ENCODE results near the gene PPM1J. TPM values are rescaled to one million over a fixed set of nuclear protein-coding genes. Genes with fewer than 3 reads are reported as not detected.

The PPM1J gene
- total RNA-seq, 1 experiment from 2014 or later: 0.52 TPM

- Histone ChIP-seq H3K27ac (ENCODE audit: low read depth, low read length, poor library complexity, severe bottlenecking) (no peak overlapping the region), H3K4me1 (ENCODE audit: insufficient read depth, low read length, poor library complexity, severe bottlenecking) (peaks cover 19% of the 10 kb centered on the region), H3K4me3 (ENCODE audit: low read depth, low read length, poor library complexity, severe bottlenecking) (no peak overlapping the region), H3K36me3 (ENCODE audit: insufficient read depth, low read length, poor library complexity, severe bottlenecking) (no peaks in the 10 kb centered on the region), H3K9me3 (ENCODE audit: low read depth, low read length, poor library complexity, severe bottlenecking) (no peaks in the 10 kb centered on the region), H3K27me3 (replicated peaks; ENCODE audit: insufficient read depth, low read depth, low read length, poor library complexity) (peaks cover 17% of the 10 kb centered on the region)
- TF ChIP-seq EZH2 (IDR thresholded peaks at IDR 0.05; ENCODE audit: borderline replicate concordance, low read depth, low read length, poor library complexity, severe bottlenecking) (no peak), CTCF (conservative IDR thresholded peaks at IDR 0.05; ENCODE audit: low read depth, low read length) (no peak)
- CTCF ChIA-PET: no interaction called here
- intact Hi-C loops (cut with micrococcal nuclease; ENCODE audit: unreplicated experiment): no loop called here
- POLR2A ChIA-PET (ENCODE audit: low non-redundant PET): no interaction called here
- DNase-seq (ENCODE audit: low spot score): no peak
- BruUV-seq (replicated peaks): no TSS peak
Measured at GRCh38 chr1:112712191-112712590, 2.9 kb downstream of the PPM1J start.

GRCh38 chr1:112711670-112712069, 3.5 kb downstream of the PPM1J start:
- DNase-seq (ENCODE audit: low spot score): no peak
- H3K27me3 ChIP-seq (replicated peaks; ENCODE audit: insufficient read depth, low read depth, low read length, poor library complexity): peaks cover 12% of the 10 kb centered on the region
- no peak overlapping the region for H3K4me3 ChIP-seq (ENCODE audit: low read depth, low read length, poor library complexity, severe bottlenecking)
- no TSS peak for BruUV-seq (replicated peaks)
- ChIA-PET CTCF (no interaction called here), POLR2A (ENCODE audit: low non-redundant PET) (interaction anchor here (0.6 kb wide), 1 partner anchor 323 kb away, joined by 4 read pairs; no protein-coding TSS in a partner anchor)
- H3K4me1 ChIP-seq (ENCODE audit: insufficient read depth, low read length, poor library complexity, severe bottlenecking): peaks cover 19% of the 10 kb centered on the region
- H3K36me3 ChIP-seq (ENCODE audit: insufficient read depth, low read length, poor library complexity, severe bottlenecking): no peaks in the 10 kb centered on the region
- no peak for TF ChIP-seq EZH2 (IDR thresholded peaks at IDR 0.05; ENCODE audit: borderline replicate concordance, low read depth, low read length, poor library complexity, severe bottlenecking)
- no peak for TF ChIP-seq CTCF (conservative IDR thresholded peaks at IDR 0.05; ENCODE audit: low read depth, low read length)
- no peak overlapping the region for H3K27ac ChIP-seq (ENCODE audit: low read depth, low read length, poor library complexity, severe bottlenecking)
- H3K9me3 ChIP-seq (ENCODE audit: low read depth, low read length, poor library complexity, severe bottlenecking): no peaks in the 10 kb centered on the region
- intact Hi-C loops (cut with micrococcal nuclease; ENCODE audit: unreplicated experiment): no loop called here

DNA sequence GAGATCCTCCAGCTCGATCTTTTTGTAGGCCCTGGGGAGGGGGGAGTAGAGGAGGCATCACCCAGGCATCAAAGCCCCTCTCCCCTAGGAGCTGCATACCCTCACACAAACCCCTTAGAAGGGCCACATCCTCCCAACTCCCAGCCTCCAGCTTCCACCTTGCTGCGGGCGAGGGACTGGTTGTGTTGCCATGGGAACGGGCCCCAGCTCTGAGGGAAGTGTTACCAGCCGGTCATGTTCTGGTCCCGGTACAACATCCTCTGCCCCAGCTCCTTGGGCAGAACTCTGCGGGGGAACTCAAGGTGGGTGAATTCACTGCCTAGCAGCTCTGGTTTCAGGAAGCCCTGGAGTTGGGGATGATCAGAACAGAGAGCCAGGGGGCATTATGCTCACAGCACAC, 4.1 kb downstream of the PPM1J start:
- Histone ChIP-seq H3K27ac (ENCODE audit: low read depth, low read length, poor library complexity, severe bottlenecking) (no peak overlapping the region), H3K27me3 (replicated peaks; ENCODE audit: insufficient read depth, low read depth, low read length, poor library complexity) (peaks cover 11% of the 10 kb centered on the region), H3K36me3 (ENCODE audit: insufficient read depth, low read length, poor library complexity, severe bottlenecking) (no peaks in the 10 kb centered on the region), H3K4me3 (ENCODE audit: low read depth, low read length, poor library complexity, severe bottlenecking) (no peak overlapping the region), H3K9me3 (ENCODE audit: low read depth, low read length, poor library complexity, severe bottlenecking) (no peaks in the 10 kb centered on the region), H3K4me1 (ENCODE audit: insufficient read depth, low read length, poor library complexity, severe bottlenecking) (peaks cover 18% of the 10 kb centered on the region)
- no peak for DNase-seq (ENCODE audit: low spot score)
- ChIA-PET CTCF (no interaction called here), POLR2A (ENCODE audit: low non-redundant PET) (interaction anchor here (0.6 kb wide), 1 partner anchor 322 kb away, joined by 4 read pairs; no protein-coding TSS in a partner anchor)
- BruUV-seq (replicated peaks): no TSS peak
- TF ChIP-seq CTCF (conservative IDR thresholded peaks at IDR 0.05; ENCODE audit: low read depth, low read length): no peak
- TF ChIP-seq EZH2 (IDR thresholded peaks at IDR 0.05; ENCODE audit: borderline replicate concordance, low read depth, low read length, poor library complexity, severe bottlenecking): no peak
- intact Hi-C loops (cut with micrococcal nuclease; ENCODE audit: unreplicated experiment): no loop called here
